Measurements from ENCODE around the gene ARAP2.

ARAP2 gene

DNA sequence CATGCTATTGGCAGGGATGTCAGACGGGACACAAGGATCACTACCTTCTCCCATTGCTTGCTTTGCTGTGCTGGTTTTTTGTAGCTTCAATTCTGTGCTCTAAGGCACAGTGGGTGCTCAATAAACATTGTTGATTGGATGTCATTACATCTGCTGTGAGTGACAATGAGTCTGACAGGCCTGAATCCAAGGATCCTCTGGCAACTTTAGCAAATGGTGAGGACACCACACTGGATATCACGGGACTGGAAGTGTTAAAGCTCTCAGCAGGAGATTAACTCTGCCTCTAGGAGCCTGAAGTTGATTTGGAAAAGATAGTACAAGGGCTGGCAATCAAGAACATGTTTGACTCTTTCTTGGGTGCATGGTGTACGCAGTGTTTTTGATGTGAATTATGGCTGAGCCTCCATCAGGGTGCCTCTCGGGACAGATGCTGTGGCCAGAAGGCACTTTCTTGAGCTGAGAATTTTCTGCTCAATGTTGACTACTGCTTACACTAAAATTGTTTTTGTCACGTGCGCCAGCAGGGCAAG, 217.9 kb downstream of the ARAP2 start:
- no peak for DNase-seq

DNA sequence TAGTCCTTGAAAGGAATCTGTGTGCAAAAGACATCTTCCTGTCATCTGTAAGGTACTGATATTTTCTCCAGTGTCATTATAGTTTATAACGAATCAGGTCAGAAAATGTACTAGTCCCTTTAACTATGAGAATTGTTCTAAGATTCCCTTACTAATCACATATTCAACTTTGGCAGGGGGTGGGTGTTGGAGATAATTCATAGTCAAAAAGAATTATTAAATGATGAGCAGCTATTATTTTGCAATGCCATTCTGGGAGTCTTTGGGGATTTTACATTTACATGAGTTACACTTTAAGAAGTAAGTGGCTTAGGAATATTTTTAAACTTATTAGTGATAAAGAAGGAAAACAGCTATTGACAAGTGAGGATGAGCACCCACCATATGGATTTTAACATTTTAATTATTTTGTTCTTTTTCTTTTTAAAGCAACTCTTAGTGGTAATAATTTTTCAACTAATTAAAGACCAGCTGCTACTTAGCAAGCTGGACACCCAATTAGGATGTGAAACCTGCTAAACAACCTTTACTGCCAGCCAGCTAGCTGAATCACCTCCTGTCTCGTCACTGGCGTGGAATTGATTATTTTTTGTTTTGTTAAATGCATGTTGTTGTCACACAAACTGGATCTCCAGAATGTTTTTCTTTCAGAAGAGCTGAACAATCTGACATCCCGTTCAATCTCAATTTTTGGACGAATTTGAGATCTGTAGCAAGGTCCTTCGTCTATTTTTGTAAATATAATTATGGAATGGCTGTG, 219.2 kb downstream of the ARAP2 start:
- no peak for DNase-seq

DNA sequence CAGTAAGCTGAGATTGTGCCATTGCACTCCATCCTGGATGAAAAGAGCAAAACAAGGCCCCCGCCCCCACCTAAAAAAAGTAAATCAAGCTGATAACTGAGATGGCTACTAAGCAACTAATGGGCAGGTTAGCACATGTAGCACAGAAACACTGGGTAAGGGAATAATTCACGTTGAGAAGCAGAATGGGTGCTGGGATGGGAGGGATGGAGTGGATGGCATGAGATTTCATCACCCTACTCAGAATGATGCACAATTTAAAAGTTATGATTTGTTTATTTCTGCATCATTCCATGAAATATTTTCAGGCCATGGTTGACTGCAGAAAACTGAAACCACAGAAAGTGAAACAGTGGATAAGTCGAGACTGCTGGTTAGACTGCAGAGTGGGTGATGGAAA, 224.0 kb downstream of the ARAP2 start:
- no peak for DNase-seq
